ENCODE measurements around the gene PDE6B. TPM values are rescaled to one million over a fixed set of nuclear protein-coding genes. Genes with fewer than 3 reads are reported as not detected.

Gene PDE6B
- total RNA-seq, 1 donor from 2014 or later, result 4.2 TPM

DNA sequence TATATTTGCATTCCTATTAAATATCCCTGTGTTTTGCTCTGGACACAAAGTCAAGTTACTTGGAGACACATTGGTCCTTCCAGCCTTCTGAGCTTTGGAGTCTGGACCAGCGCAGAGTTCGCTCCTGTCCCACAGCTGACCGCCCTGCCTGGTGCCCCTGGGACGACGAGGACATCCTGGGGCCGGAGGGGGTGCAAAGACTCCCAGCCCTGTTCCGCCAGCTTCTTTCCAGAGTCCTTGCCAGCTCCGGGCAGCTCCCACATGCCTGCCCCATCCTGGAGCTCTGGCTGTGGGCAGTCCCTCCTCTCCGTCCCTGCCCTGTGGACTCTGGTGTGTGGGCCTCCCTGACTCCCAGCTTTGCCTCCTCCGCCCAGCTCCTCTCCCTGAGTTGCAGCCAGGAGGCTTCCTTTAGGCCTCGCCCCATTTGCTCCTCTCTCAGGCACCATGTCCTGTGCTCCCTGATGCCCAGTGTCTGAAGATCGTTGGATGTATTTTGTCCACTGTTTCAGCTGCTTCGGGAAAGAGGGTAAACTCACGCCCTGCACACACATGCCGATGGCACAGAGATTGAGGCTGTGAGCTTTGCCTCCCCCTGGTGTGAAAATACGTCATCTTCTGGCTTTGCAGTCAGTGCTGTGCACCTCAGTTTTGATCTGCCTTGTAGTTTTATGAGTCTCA is 75.4 kb downstream of the PDE6B start:
- intact Hi-C loops (cut with DNase I), result no loop called here
- H3K36me3 ChIP-seq, result no peaks in the 10 kb centered on the region

DNA sequence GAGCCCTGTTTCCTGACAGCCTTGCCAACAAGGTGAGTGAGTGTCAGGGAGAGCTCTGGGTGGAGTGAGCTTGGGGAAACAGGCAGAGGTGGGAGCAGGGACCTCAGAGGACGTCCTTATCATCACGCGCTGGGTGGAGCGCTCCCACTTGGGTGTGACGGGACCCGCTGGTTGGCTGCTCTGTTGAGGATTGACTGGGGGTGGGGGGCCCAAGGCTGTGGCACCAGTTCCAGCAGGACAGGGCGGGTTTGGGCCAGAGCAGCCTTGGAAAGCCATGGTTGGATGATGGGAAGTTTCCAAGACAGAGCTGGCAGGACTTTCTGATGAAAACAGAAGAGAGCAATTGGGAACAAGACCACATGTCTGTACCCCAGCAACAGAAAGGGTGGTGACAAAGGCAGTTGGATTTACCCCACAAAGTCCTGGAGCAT is 77.3 kb downstream of the PDE6B start:
- intact Hi-C loops (cut with DNase I), result no loop called here

More for the DNA sequence above, 75.4 kb downstream of the PDE6B start:
- Histone ChIP-seq H3K9me3 (no peaks in the 10 kb centered on the region), H3K27ac (no peak overlapping the region), H3K4me3 (no peak overlapping the region), H3K27me3 (no peaks in the 10 kb centered on the region), H3K4me1 (peaks cover 5% of the 10 kb centered on the region)
- no peak for TF ChIP-seq POLR2A (IDR thresholded peaks at IDR 0.05)
- TF ChIP-seq, protein P1, sequence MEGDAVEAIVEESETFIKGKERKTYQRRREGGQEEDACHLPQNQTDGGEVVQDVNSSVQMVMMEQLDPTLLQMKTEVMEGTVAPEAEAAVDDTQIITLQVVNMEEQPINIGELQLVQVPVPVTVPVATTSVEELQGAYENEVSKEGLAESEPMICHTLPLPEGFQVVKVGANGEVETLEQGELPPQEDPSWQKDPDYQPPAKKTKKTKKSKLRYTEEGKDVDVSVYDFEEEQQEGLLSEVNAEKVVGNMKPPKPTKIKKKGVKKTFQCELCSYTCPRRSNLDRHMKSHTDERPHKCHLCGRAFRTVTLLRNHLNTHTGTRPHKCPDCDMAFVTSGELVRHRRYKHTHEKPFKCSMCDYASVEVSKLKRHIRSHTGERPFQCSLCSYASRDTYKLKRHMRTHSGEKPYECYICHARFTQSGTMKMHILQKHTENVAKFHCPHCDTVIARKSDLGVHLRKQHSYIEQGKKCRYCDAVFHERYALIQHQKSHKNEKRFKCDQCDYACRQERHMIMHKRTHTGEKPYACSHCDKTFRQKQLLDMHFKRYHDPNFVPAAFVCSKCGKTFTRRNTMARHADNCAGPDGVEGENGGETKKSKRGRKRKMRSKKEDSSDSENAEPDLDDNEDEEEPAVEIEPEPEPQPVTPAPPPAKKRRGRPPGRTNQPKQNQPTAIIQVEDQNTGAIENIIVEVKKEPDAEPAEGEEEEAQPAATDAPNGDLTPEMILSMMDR (IDR thresholded peaks at IDR 0.05), result no peak
- no peak for TF ChIP-seq POLR2AphosphoS5 (IDR thresholded peaks at IDR 0.05; ENCODE audit: insufficient read depth in 1 of 2, low read depth in 1 of 2)
- no peak for DNase-seq (ENCODE audit: extremely low spot score in 2 of 2)

DNA sequence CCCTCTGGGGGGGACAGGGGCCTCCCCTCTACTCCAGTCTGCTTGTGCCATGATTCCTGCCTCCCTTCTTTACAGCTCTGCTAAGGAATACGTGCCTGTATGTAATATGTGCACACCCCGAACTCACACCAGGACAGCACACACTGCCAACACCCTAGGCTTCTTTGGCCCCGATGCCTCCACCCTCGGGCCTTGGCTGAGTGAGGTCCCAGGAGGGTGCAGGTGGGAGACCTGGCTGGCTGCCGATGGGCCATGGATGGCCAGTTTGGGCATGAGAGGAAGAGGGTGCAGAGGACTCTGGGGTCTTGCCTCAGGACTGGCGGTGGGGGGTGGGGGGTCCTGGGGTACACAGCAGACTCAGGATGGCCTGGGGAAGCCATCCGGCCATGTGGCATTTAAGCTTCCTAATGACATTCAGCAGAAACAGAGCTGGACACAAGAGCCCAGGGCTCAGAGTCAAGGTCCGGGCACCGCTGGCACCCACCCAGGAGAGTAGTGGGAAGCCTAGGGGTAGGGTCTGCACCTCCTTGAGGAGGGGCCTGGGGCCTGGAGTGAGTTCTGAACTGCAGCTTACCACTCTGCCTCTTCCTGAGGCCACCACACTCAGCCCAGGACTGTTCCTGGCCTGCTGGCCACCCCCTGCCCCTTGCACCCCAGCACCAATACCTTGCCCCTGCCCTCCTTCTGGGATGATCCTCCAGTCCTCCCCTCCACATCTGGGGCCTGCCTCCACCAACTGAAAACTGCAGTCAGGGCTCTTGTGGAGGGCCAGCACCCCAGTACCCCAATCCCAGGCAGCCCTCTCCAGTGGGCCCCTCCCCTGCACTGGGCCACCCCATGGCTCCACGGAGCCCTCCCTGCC is 78.2 kb downstream of the PDE6B start:
- Histone ChIP-seq H3K9me3 (no peaks in the 10 kb centered on the region), H3K36me3 (no peaks in the 10 kb centered on the region), H3K27me3 (no peaks in the 10 kb centered on the region), H3K27ac (no peak overlapping the region), H3K4me1 (peaks cover 25% of the 10 kb centered on the region), H3K4me3 (no peak overlapping the region)
- intact Hi-C loops (cut with DNase I), result loop anchor here (2.0 kb wide), 1 partner anchor 29 kb away; the partner anchor contains the start of genes ATP5ME and MYL5
- DNase-seq (ENCODE audit: extremely low spot score in 2 of 2), result no peak
- TF ChIP-seq POLR2AphosphoS5 (IDR thresholded peaks at IDR 0.05; ENCODE audit: insufficient read depth in 1 of 2, low read depth in 1 of 2), result no peak

More for the DNA sequence above, 77.3 kb downstream of the PDE6B start:
- no peak for DNase-seq (ENCODE audit: extremely low spot score in 2 of 2)
- Histone ChIP-seq H3K36me3 (no peaks in the 10 kb centered on the region), H3K4me1 (peaks cover 17% of the 10 kb centered on the region), H3K27me3 (no peaks in the 10 kb centered on the region), H3K27ac (no peak overlapping the region), H3K9me3 (no peaks in the 10 kb centered on the region), H3K4me3 (no peak overlapping the region)
- TF ChIP-seq, protein P1 (IDR thresholded peaks at IDR 0.05), result no peak
- TF ChIP-seq POLR2AphosphoS5 (IDR thresholded peaks at IDR 0.05; ENCODE audit: insufficient read depth in 1 of 2, low read depth in 1 of 2) (no peak), POLR2A (IDR thresholded peaks at IDR 0.05) (no peak)

DNA sequence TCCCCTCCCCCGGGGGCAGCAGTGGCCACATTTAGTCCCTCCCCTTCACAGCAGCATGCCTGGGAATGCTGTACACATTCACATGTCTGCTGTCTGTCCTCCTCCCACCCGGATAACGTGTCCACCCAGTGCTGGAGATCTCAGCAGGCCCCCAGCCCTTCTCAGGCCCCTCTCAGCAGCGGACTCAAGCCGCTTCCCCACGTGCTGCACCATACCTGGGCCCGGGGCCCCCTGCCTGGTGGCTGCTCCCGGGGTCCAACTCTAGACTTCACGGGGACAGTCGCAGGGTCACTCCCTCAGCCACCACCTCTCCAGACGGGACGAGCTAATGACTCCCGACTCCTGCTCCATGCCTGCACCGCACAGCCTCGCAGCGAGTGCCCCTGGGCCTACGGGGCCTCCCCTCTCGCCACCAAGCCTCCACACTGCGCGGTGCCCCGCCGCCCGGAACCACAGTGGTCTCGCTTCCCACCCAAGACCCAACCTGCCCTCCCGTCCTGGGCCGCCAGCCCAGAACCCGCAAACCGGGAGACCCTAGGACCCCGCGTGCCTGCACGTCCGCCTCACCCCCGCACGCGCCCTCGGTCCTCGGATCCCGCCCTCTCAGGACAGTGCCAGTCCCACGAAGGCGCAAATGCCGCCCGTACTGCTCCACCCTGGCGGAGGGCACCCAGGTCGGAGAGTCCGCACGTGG is 79.0 kb downstream of the PDE6B start:
- Histone ChIP-seq H3K9me3 (no peaks in the 10 kb centered on the region), H3K4me3 (no peak overlapping the region), H3K4me1 (peaks cover 33% of the 10 kb centered on the region)

DNA sequence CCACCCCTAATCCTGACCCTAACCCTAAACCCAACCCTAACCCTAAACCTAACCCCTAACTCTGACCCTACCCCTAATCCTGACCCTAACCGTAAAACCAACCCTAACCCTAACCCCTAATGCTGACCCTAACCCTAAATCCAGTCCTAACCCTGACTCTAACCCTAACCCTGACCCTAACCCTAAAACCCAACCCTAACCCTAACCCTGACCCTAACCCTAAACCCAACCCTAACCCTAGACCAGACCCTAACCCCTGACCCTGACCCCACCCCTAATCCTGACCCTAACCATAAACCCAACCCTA is 79.6 kb downstream of the PDE6B start:
- DNase-seq (ENCODE audit: extremely low spot score in 2 of 2), result no peak
- H3K4me1 ChIP-seq, result peaks cover 39% of the 10 kb centered on the region
- TF ChIP-seq POLR2AphosphoS5 (IDR thresholded peaks at IDR 0.05; ENCODE audit: insufficient read depth in 1 of 2, low read depth in 1 of 2), result no peak
- TF ChIP-seq, protein P1 (IDR thresholded peaks at IDR 0.05), result no peak
- TF ChIP-seq POLR2A (IDR thresholded peaks at IDR 0.05), result no peak
- intact Hi-C loops (cut with DNase I), result loop anchor here (2.0 kb wide), 1 partner anchor 30 kb away; the partner anchor contains the start of genes ATP5ME and MYL5
- H3K4me3 ChIP-seq, result peak overlapping the region; percentile 81 to 98
- H3K9me3 ChIP-seq, result no peaks in the 10 kb centered on the region
- H3K36me3 ChIP-seq, result no peaks in the 10 kb centered on the region
- H3K27me3 ChIP-seq, result no peaks in the 10 kb centered on the region
- peak overlapping the region; percentile 90 for H3K27ac ChIP-seq

More for the DNA sequence above, 79.0 kb downstream of the PDE6B start:
- Histone ChIP-seq H3K27me3 (no peaks in the 10 kb centered on the region), H3K27ac (no peak overlapping the region), H3K36me3 (no peaks in the 10 kb centered on the region)
- intact Hi-C loops (cut with DNase I), result loop anchor here (2.0 kb wide), 1 partner anchor 30 kb away; the partner anchor contains the start of genes ATP5ME and MYL5
- TF ChIP-seq POLR2AphosphoS5 (IDR thresholded peaks at IDR 0.05; ENCODE audit: insufficient read depth in 1 of 2, low read depth in 1 of 2) (no peak), POLR2A (IDR thresholded peaks at IDR 0.05) (no peak)
- TF ChIP-seq, protein P1 (IDR thresholded peaks at IDR 0.05), result no peak
- DNase-seq (ENCODE audit: extremely low spot score in 2 of 2), result no peak
